Cortex of kidney (tissue), 1 donor: ENCODE results near the gene HIPK2.
"Not testable (repeated sequence)": the region's sequence is repeated elsewhere in the genome, so short reads cannot be mapped to it uniquely, and the experiment has no call there.

Experiments
- DNase-seq: peaks from one replicate; lab custom pipeline; 2025; lab: John Stamatoyannopoulos, UW

Gene HIPK2

DNA sequence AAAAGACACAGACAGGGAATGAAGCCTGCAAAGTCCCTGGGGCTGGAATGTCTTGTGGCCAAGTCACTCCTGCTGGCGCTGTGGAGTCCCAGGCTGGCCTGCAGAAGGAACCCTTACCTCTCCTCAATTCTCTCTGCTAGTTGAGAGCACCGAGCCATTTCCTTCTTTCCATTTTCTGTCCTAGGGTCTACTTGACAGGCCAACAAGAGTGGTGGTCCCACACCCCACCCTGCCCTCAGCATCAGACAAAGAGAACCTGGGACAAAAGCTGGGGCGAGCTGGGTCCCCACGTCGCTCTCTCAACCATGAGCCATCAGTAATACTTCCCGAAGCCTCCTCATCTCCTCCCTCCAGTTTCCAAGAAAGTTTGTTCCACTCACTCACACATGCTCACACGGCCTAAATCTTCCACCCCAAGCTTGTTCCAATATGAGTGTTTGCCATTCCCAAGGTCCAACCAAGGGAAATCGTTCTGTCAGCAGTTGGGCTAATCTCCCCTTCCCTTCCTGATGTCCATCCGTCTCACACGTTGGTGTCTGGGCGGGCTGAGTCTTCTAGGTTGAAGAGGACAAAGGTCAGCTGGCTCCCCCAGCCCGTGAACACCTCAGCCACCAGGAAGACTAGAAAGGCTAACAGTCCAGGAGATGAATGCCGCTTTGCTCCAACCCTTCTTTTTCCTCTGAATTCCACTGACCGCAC is 210.0 kb downstream of the HIPK2 start:
- DNase-seq: no peak

DNA sequence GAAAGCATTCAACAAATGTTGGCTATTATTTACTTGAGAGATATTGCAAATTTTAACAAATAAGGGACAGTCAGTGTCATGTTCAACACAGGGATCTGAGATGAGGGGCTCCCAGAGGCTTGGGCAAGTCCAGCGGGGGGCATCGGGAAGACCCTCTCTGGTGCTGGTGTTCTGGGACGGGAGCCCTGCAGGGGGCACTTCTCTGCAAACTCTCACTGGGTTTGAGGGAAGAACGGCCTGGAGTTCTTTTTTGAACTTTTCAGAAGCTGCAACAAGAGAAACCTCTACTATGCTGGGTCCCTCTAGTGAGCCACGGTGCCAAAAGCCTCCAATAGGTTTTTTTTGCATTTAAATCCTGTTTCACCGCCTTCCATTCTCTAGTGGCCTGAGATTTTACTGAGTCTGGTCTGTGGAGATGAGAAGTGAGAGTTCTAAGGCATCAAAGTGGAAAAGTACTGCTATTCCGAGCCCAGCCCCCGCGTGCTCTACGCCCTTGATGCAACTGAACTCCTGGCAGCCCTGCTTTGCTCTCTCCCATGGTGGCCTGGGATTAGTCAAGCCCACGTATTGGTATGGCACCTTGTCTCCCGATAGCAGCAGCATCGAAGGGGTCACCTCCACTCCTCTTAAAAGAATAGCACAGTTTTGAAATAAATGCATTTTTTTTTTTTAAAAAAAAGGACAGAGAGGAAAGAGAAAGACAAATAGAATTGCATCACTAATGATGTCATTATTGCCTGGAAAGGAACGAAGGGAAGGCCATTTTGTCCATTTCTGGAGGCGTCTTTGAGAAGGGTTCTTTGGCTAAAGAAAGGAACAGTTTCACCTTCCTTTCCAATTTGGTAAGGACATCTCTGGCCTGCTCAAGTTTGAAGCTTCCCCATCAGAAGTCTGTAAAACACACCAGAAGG is 210.8 kb downstream of the HIPK2 start:
- no peak for DNase-seq

GRCh38 chr7:139566075-139566474 is 211.7 kb downstream of the HIPK2 start:
- no peak for DNase-seq

- no peak for DNase-seq
Observed at GRCh38 chr7:139563856-139564255, 213.9 kb downstream of the HIPK2 start.

DNA sequence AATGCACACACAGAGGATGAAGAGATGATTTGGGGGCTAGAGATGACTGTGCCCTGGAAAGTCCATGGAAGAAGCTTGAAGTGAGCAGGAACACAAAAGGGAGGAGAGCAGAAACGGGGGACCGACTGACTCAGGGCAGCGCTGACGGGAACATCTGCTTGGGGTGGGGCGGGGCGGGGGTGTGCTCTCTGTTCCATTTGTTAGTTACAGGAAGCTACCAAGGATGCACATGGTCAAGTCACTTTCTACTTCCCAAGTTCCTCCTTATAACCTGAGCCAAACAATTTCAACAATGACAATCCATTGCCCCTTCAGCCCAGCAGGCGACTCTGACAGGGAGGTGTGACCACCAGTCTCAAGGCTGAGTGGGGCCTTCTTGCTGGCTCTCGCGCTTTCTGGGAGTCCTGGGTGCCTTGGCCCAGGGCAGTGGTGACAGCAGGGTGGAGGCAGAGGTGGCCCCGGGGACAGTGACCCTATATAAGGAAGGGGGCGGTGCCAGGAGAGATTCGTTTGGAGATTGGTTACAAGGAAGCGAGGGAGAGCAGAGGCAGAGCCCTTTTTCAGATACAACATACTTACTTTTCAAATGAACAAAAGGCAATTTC is 214.7 kb downstream of the HIPK2 start:
- no peak for DNase-seq

GRCh38 chr7:139562491-139562890 is 215.3 kb downstream of the HIPK2 start:
- DNase-seq: no peak

GRCh38 chr7:139560678-139561077 is 217.1 kb downstream of the HIPK2 start:
- no peak for DNase-seq

DNA sequence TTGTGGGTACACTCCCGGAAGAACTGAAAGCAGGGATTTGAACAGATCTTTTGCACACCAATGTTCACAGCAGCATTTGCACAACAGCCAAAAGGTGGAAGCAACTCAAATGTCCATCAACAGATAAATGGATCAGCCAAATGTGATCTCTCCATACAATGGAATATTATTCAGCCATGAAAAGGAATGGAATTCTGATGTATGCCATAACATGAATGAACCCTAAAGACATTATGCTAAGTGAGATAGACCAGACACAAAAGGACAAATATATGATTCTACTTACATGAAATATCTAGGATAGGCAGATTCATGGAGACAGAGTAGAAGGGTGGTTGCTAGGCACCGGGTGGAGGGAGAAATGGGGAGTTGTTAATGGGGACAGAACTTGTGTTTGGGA is 217.6 kb downstream of the HIPK2 start:
- DNase-seq: no peak

GRCh38 chr7:139559364-139560105 is 218.3 kb downstream of the HIPK2 start:
- DNase-seq: no peak

DNA sequence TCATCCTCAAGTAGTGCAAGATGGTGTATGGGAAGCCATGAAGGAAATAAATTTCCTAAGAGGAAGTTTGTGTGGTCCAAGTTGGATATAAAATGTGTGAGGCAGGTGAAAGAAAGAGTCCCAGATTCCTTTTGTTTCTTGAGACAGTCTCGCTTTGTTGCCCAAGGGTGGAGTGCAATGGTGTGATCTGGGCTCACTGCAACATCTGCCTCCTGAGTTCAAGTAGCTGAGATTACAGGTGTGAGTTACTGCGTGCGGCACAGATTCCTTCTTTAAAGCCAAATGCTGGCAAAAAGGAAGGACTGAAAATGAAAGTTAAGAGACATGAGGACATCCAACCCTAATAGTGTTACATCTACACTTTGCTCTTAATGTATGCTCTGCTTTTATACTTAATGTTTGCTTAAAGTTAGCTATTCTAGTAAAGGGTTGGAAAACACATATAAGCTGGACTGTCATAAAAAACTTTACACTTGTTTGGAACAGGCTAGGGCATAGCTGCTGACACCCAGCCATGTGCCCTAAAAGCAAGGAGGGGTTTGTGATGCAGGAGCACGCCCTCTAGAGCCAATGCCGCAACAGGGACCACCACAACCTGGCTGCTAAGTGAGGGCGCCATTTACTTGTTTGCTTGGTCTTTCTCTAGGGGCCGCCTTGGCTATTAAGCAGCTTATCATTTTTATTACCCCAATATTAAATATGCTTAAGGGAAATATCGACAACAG is 219.8 kb downstream of the HIPK2 start:
- no peak for DNase-seq

DNA sequence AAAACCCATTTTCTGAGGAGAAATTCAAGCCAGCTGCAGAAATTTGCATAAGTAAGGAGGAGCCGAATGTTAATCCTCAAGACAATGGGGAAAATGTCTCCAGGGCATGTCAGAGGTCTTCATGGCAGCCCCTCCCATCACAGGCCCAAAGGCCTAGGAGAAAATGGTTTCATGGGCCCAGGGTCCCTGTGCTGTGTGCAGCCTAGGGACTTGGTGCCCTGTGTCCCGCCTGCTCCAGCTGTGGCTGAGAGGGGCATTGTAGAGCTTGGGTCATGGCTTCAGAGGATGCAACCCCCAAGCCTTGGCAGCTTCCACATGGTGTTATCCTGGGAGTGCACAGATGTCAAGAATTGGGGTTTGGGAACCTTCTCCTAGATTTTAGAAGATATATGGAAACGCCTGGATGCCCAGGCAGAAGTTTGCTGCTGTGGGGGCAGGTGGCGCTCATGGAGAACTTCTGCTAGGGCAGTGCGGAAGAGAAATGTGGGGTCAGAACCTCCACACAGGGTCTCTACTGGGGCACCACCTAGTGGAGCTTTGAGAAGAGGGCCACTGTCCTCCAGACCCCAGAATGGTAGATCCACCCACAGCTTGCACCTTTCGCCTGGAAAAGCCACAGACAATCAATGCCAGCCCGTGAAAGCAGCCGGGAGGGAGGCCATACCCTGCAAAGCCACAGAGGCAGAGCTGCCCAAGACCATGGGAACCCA is 223.7 kb downstream of the HIPK2 start:
- DNase-seq: not testable (repeated sequence)

GRCh38 chr7:139548302-139549028 is 229.3 kb downstream of the HIPK2 start:
- DNase-seq: no peak

- DNase-seq: no peak
Observed at GRCh38 chr7:139544645-139545044, 233.2 kb downstream of the HIPK2 start.

DNA sequence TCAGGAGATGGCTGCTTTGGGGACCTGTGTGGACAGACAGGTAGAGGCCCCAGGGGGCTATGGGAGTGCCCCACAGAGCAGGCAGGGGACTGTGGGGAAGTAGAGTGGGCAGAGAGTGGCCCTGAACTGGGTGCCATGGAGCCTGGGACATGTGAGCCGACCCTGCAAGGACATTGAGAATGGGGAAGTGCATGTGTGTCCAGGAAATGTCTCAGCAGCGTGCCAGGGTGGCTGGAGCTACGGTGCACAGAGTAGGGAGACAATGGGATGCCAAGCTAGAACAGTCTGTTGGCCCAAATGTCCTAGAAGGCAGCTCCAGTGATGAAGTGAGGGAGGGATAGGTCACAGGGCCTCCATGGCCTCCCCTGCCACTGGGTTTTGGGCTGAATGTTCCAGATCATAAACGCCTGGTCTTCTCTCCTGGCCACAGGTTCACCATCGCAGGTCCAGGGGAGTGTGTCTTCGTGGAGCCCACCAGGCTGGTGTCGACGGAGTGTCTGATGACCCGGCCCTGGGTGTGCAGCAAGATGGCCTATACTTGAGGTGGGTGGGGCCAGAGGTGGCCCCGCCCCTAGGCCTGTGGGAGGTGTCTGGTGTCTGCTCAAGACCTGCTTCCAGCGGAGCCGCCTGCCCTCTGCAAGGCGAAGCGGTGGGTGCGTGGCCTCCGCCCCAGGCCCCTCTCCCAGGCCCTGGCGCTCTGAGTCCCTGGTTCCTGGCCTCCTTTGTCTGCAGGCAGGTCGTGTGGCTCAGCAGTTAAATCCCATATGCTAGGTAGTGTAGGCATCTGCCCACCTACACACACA is 233.8 kb downstream of the HIPK2 start:
- no peak for DNase-seq

DNA sequence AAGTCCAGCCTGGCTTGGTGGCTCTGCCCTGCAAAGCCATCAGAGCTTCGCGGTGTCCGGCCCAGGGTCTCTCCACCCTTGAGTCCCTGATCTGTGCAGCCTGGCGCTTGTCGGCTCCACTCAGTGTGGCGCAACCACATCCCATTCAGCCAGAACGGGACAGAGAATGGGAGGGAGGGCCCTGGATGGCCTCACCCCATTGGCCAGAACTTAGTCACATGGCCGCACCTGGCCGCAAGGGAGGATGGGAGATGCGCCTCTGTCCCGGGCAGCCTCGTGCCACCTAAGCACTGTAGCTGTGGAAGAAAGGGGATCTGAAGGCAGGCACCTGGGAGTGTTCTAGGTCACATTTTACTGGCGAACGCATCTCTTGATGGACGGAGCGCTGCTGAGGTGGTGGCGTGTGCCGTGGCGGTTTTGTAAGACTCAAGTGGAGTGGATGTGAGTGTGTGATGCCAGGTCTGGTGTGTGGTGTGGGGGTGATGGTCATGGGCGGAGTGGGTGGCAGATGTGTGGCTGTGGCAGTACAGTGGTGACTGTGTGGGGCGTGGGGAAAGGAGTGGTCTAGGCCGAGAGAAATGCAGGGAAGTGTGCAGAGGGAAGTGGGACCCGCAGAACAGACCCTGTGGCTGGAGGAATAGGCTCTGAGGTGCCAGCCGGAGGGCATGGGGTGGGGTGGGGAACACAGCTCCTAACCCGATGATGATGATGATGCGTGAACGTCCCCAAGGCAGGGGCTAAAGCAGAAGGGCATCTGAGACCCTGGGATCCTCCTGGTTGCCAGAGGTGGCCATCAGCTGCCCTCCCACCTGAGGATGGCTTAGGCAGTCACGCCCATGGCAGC is 235.3 kb downstream of the HIPK2 start:
- DNase-seq: no peak

GRCh38 chr7:139541600-139542307 is 236.0 kb downstream of the HIPK2 start:
- DNase-seq: no peak

- DNase-seq: no peak
Observed at GRCh38 chr7:139540203-139540602, 237.6 kb downstream of the HIPK2 start.
